CD4-positive, CD25-positive, alpha-beta regulatory T cell (primary cell): ENCODE data around the gene EFTUD2. TPM values are rescaled to one million over a fixed set of nuclear protein-coding genes. Genes with fewer than 3 reads are reported as not detected.
A peak's percentile ranks its signal among the peaks of the same experiment; 100 is the strongest.

Source experiments
- ATAC-seq, 2 donors: fragments of 150-1000 bp; cut with Tn5 transposase; one replicate each; pipeline ENCODE4 v1.10.0; 2021; ENCODE audit warnings: low read depth in 2 of 2, moderate number of reproducible peaks in 2 of 2, moderate library complexity in 1 of 2
- DNase-seq, 3 donors: peaks; one replicate each; pipeline versions ENCODE4 v3.0.0 to v3.0.0-alpha.2; 2012 to 2022; ENCODE audit warnings: mixed read lengths in 1 of 3
- H3K27ac ChIP-seq: one replicate; pipeline ENCODE4 v1.7.0; 2013; ENCODE audit warnings: mild to moderate bottlenecking, low read length; ENCODE audit not compliant: insufficient read depth, poor library complexity, severe bottlenecking
- H3K27me3 ChIP-seq: one replicate; pipeline ENCODE4 v1.7.0; 2013; ENCODE audit warnings: low read length; ENCODE audit not compliant: control insufficient read depth, insufficient read depth
- H3K36me3 ChIP-seq: one replicate; pipeline ENCODE4 v1.7.0; 2013; ENCODE audit warnings: mild to moderate bottlenecking, low read length, moderate library complexity; ENCODE audit not compliant: control insufficient read depth, insufficient read depth
- H3K4me1 ChIP-seq: 2 replicates; pipeline ENCODE4 v1.7.0; 2013; ENCODE audit warnings: mild to moderate bottlenecking, low read length; ENCODE audit not compliant: insufficient read depth, control insufficient read depth, poor library complexity, severe bottlenecking
- H3K4me3 ChIP-seq: one replicate; pipeline ENCODE4 v1.7.0; 2013; ENCODE audit warnings: low read depth, mild to moderate bottlenecking, low read length, moderate library complexity
- H3K9me3 ChIP-seq, 2 experiments: 1 replicate in 1 of 2; 2 replicates in 1 of 2; pipeline ENCODE4 v1.7.0; 2013; ENCODE audit warnings: low read length in 2 of 2, mild to moderate bottlenecking in 1 of 2, moderate library complexity in 1 of 2; ENCODE audit not compliant: control insufficient read depth in 2 of 2
- H3K27ac Mint-ChIP-seq, 3 donors: one replicate each; pipeline ENCODE4 v1.8.0; 2020 to 2022; ENCODE audit warnings: mild to moderate bottlenecking in 3 of 3, mixed read lengths in 3 of 3, moderate library complexity in 2 of 3
- H3K27me3 Mint-ChIP-seq: one replicate; pipeline ENCODE4 v1.8.0; 2022; ENCODE audit warnings: mild to moderate bottlenecking, mixed read lengths
- H3K36me3 Mint-ChIP-seq: one replicate; pipeline ENCODE4 v1.8.0; 2020; ENCODE audit warnings: mixed read lengths
- H3K4me1 Mint-ChIP-seq, 4 donors: one replicate each; pipeline ENCODE4 v1.8.0; 2020 to 2022; ENCODE audit warnings: mixed read lengths in 4 of 4, mild to moderate bottlenecking in 1 of 4
- H3K4me3 Mint-ChIP-seq, 4 donors: one replicate each; pipeline ENCODE4 v1.8.0; 2020 to 2022; ENCODE audit warnings: mild to moderate bottlenecking in 4 of 4, mixed read lengths in 4 of 4, moderate library complexity in 3 of 4
- H3K9me3 Mint-ChIP-seq, 7 donors: one replicate each; pipeline ENCODE4 v1.8.0; 2020 to 2022; ENCODE audit warnings: mixed read lengths in 7 of 7, mild to moderate bottlenecking in 3 of 7, moderate library complexity in 2 of 7
- polyA plus RNA-seq, 4 donors: library from polyadenylated mRNA; unstranded; fragments of 300-500 nt; fragmentation: Illumina TruSeq; gene quantifications; one replicate each; pipeline ENCODE4 v1.2.3, GENCODE V29; 2021
- total RNA-seq: library from RNA; stranded (reverse); gene quantifications from one replicate; pipeline ENCODE4 v1.2.3, GENCODE V29; 2022

Gene EFTUD2
- total and polyA plus RNA-seq, 5 donors from 2014 or later = 58.8 to 111 (median 79.3) TPM

DNA sequence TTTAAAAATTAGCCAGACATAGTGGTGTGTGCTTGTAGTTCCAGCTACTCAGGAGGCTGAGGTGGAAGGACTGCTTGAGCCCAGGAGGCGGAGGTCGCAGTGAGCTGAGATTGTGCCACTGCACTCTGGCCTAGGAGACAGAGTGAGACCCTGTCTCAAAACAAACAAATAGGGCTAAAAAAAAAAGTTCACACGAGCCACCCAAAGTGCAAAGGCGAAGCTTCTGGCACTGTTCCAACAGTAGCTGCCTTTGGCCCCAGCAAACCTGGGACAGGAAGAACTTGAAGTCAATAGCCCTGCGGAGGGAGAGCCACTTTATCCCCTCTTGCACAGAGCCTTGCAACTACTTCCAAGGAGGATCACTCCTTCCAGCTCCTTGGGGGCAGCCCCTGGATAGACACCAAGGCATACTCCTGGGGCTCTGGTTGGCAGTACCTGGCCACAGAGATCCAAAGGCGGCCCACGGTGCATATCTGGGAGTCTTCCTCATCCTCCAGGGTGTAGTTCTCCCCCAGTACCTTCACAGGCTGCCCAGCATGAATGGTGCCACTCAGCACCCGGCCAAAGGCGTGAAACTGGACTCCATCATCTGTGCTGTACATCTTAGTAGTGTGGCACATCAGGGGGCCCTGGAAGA is 36.8 kb downstream of the EFTUD2 start:
- Histone ChIP-seq H3K27ac (no peak overlapping the region), H3K4me3 (no peak overlapping the region), H3K36me3 (peaks cover 79% of the 10 kb centered on the region), H3K27me3 (no peaks in the 10 kb centered on the region), H3K9me3 (no peaks in the 10 kb centered on the region), H3K4me1 (no peaks in the 10 kb centered on the region)
- Mint-ChIP-seq H3K4me3 (peak overlapping the region in 1 of 4 donors; percentile 75), H3K9me3 (no peaks in the 10 kb centered on the region), H3K4me1 (peaks cover 0 to 6% (median 2%) of the 10 kb centered on the region in 4 donors), H3K27me3 (no peaks in the 10 kb centered on the region), H3K27ac (no peak overlapping the region), H3K36me3 (peaks cover 35% of the 10 kb centered on the region)
- DNase-seq (no peak), ATAC-seq (no peak)

DNA sequence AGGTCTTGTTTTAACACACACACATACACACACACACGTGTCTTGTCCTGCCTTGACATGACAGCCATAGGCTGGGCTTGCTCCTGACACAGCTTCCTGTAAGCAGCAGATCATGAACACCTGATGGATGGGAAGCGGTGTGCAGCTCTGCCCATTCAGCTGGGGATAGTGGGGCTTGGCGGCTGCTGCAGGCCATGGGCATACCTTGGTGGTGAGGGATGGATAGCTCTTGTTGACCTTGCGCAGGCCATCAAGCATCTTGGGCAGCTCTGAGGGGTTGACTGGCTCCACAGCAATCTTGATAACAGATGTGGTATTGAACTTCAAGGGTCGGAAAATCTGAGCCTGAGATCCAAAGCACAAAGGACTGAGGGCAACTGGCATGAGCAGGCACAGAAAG is 39.5 kb downstream of the EFTUD2 start:
- no peak overlapping the region for H3K27ac Mint-ChIP-seq
- H3K9me3 Mint-ChIP-seq = no peaks in the 10 kb centered on the region
- no peak overlapping the region for H3K4me3 ChIP-seq
- no peaks in the 10 kb centered on the region for H3K4me1 ChIP-seq
- H3K4me1 Mint-ChIP-seq = peaks cover 0 to 2% (median under 1%) of the 10 kb centered on the region in 4 donors
- H3K27me3 Mint-ChIP-seq = no peaks in the 10 kb centered on the region
- H3K27ac ChIP-seq = no peak overlapping the region
- H3K36me3 ChIP-seq = peaks cover 92% of the 10 kb centered on the region
- no peak for DNase-seq
- no peaks in the 10 kb centered on the region for H3K9me3 ChIP-seq
- H3K27me3 ChIP-seq = no peaks in the 10 kb centered on the region
- H3K4me3 Mint-ChIP-seq = no peak overlapping the region
- H3K36me3 Mint-ChIP-seq = peaks cover 44% of the 10 kb centered on the region
- ATAC-seq = no peak

DNA sequence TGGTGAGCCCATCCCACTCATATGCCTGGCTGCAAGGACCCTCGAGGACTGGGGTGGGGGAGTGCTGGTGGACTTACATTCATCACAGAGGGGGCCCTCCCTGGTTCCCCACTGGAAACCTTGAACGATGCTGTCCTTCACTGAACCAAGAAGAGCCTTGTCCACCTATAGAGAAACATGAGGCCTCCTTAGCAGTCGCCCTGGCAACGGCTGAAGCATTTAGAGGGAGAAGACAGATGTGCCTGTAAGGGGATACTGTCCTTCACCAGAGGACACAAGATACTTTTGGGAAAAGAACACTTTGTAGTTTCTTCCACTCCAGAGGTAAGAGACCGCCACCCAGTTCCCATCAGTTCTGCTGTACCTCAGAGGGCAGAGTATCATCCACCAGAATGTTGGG is 45.1 kb downstream of the EFTUD2 start:
- Mint-ChIP-seq H3K4me1 (no peaks in the 10 kb centered on the region), H3K27ac (no peak overlapping the region), H3K36me3 (peaks cover 51% of the 10 kb centered on the region), H3K27me3 (no peaks in the 10 kb centered on the region), H3K4me3 (no peak overlapping the region), H3K9me3 (no peaks in the 10 kb centered on the region)
- no peaks in the 10 kb centered on the region for H3K4me1 ChIP-seq
- DNase-seq = no peak
- no peaks in the 10 kb centered on the region for H3K27me3 ChIP-seq
- no peak overlapping the region for H3K4me3 ChIP-seq
- no peak overlapping the region for H3K27ac ChIP-seq
- ATAC-seq = no peak
- peaks cover 83% of the 10 kb centered on the region for H3K36me3 ChIP-seq
- H3K9me3 ChIP-seq = no peaks in the 10 kb centered on the region

GRCh38 chr17:44850612-44851011 is 48.6 kb downstream of the EFTUD2 start:
- Histone ChIP-seq H3K27me3 (no peaks in the 10 kb centered on the region), H3K9me3 (no peaks in the 10 kb centered on the region), H3K27ac (no peak overlapping the region), H3K4me3 (no peak overlapping the region), H3K4me1 (no peaks in the 10 kb centered on the region), H3K36me3 (peaks cover 49% of the 10 kb centered on the region)
- no peaks in the 10 kb centered on the region for H3K4me1 Mint-ChIP-seq
- ATAC-seq (no peak), DNase-seq (no peak)
- H3K27ac Mint-ChIP-seq = peak overlapping the region in 2 of 3 donors; percentile 47 to 74
- H3K27me3 Mint-ChIP-seq = no peaks in the 10 kb centered on the region
- H3K9me3 Mint-ChIP-seq = no peaks in the 10 kb centered on the region
- no peak overlapping the region for H3K4me3 Mint-ChIP-seq
- H3K36me3 Mint-ChIP-seq = peaks cover 41% of the 10 kb centered on the region

GRCh38 chr17:44850025-44850424 is 49.2 kb downstream of the EFTUD2 start:
- Mint-ChIP-seq H3K27me3 (no peaks in the 10 kb centered on the region), H3K27ac (peak overlapping the region in 1 of 3 donors; percentile 66), H3K4me1 (no peaks in the 10 kb centered on the region), H3K9me3 (no peaks in the 10 kb centered on the region), H3K36me3 (peaks cover 40% of the 10 kb centered on the region), H3K4me3 (no peak overlapping the region)
- no peak for ATAC-seq
- Histone ChIP-seq H3K27me3 (no peaks in the 10 kb centered on the region), H3K36me3 (peaks cover 44% of the 10 kb centered on the region), H3K4me1 (no peaks in the 10 kb centered on the region), H3K27ac (no peak overlapping the region), H3K9me3 (no peaks in the 10 kb centered on the region), H3K4me3 (no peak overlapping the region)
- no peak for DNase-seq

- DNase-seq (no peak), ATAC-seq (no peak)
- H3K4me1 ChIP-seq = no peaks in the 10 kb centered on the region
- H3K27ac ChIP-seq = no peak overlapping the region
- no peaks in the 10 kb centered on the region for H3K4me1 Mint-ChIP-seq
- H3K36me3 Mint-ChIP-seq = peaks cover 30% of the 10 kb centered on the region
- no peaks in the 10 kb centered on the region for H3K9me3 ChIP-seq
- no peak overlapping the region for H3K4me3 ChIP-seq
- no peaks in the 10 kb centered on the region for H3K9me3 Mint-ChIP-seq
- no peak overlapping the region for H3K27ac Mint-ChIP-seq
- peaks cover 34% of the 10 kb centered on the region for H3K36me3 ChIP-seq
- no peak overlapping the region for H3K4me3 Mint-ChIP-seq
- no peaks in the 10 kb centered on the region for H3K27me3 ChIP-seq
- H3K27me3 Mint-ChIP-seq = no peaks in the 10 kb centered on the region
These were observed 50.2 kb downstream of the EFTUD2 start for GRCh38 chr17:44848961-44849489.

DNA sequence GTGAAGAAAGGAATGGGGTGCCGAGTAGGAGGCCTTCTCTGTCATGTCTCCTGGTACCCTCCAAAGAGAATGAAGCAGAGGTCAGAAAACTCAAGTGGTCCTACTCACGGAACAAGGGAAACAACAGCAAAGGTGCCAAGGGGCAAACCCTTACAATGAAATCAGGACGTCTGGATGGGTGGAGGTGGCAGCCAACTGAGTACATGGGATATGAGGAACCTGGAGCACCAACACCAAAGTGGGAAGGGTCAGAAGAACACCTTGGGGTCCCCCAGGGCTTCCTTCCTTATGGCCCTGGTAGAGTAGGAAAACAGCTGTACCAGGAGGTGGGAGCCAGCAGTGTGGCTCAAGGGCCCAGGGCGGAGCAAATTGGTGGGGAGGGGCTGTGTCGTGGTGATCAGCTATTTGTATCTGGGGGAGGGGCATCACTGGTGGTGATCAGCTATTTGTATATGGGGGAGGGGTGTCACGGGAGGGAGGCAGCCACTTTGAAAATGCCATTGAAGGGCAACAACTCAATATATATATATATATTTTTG is 50.9 kb downstream of the EFTUD2 start:
- H3K36me3 Mint-ChIP-seq = peaks cover 24% of the 10 kb centered on the region
- Histone ChIP-seq H3K4me1 (no peaks in the 10 kb centered on the region), H3K36me3 (peaks cover 27% of the 10 kb centered on the region), H3K9me3 (no peaks in the 10 kb centered on the region), H3K27me3 (no peaks in the 10 kb centered on the region), H3K4me3 (no peak overlapping the region), H3K27ac (no peak overlapping the region)
- no peak overlapping the region for H3K4me3 Mint-ChIP-seq
- H3K4me1 Mint-ChIP-seq = no peaks in the 10 kb centered on the region
- H3K9me3 Mint-ChIP-seq = no peaks in the 10 kb centered on the region
- no peak for ATAC-seq
- DNase-seq = no peak
- no peak overlapping the region for H3K27ac Mint-ChIP-seq
- H3K27me3 Mint-ChIP-seq = no peaks in the 10 kb centered on the region

DNA sequence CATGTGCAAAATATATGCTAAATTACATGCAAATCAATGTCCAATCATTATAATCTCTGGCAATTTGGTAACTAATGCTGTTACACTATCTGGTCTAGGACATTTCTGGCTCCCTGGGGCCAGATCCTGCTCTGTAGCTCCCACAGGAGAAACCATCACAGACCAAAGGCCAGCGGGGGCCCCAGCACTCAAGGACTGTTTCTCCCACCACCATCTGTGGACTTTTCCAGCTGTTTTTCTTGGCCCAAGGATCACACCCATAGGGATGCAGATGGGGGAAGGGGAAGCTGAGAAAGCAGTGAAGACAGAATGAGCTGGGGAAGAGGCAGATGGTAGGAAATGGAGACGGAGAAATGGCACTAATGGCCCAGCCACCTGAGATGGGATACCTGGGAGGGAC is 51.7 kb downstream of the EFTUD2 start, which contains the start of gene HIGD1B:
Gene HIGD1B, plus strand, starts transcription at position 298 of the 400 bp plus-strand sequence. CDS start 270 bp downstream, outside the sequence.
- H3K27ac ChIP-seq = no peak within 1 kb of the TSS
- H3K36me3 ChIP-seq = peaks cover 21% of the 10 kb centered on the region
- H3K36me3 Mint-ChIP-seq = peaks cover 22% of the 10 kb centered on the region
- H3K9me3 ChIP-seq = no peaks in the 10 kb centered on the region
- peak within 1 kb of the TSS in 1 of 3 donors; percentile 47 for H3K27ac Mint-ChIP-seq
- no peaks in the 10 kb centered on the region for H3K27me3 Mint-ChIP-seq
- ATAC-seq (no peak), DNase-seq (no peak)
- H3K4me1 ChIP-seq = no peaks in the 10 kb centered on the region
- no peaks in the 10 kb centered on the region for H3K9me3 Mint-ChIP-seq
- no peak within 1 kb of the TSS for H3K4me3 ChIP-seq
- H3K4me3 Mint-ChIP-seq = no peak within 1 kb of the TSS
- H3K27me3 ChIP-seq = no peaks in the 10 kb centered on the region
- H3K4me1 Mint-ChIP-seq = no peaks in the 10 kb centered on the region
